GM19438 (cell line): ENCODE data around the gene POMT1.

Experiments used
- ATAC-seq: cut with Tn5 transposase; IDR thresholded peaks from one replicate; pipeline ENCODE4 v1.9.1; 2021; ENCODE audit warnings: low read depth; ENCODE audit not compliant: unreplicated experiment

Gene POMT1

DNA sequence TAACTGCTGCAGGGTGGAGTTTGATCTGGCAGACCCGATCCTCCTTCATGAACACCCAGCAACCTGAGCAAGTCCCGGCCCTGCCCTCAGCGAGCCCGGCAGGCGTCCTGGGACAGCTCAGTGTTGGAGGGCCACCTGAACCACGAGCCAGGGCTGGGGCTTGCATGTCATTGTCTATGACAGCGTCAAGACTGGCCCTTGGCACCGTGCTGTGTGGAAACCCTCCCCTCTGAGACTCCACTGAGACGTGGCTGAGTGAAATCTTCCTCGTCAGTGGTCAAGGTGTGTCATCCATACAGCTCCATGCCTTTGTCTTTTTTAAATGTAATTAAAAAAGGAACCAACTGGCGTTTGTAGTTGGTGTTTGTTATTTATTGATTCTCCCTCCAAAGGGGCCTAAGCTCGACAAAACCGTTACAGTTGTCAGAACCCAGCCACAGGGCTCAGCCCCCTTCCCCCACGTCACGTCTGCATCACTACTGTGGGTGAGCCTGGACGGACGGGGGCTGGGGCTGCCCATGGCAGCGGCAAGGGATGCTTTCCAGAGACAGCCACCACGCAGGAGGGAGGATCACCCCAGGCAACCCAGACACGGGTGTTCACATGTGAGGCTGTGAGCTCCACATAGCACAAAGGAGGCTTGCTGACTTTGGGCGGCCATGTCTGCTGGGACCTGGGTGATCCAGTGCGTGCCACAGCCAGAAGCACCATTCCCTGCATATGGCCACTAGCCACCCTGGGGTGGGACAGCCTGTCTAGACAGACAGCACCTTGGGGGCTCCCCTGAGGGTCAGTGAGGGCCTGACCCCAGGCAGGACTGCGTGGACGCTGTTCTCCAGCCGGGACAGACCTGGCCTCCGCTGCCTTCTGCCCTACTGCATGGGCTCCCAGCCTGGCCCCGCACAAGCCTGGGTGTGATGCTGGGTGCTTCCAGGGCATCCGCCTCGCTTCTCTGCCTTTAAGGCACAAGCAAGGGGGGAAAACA is 21.0 kb downstream of the POMT1 start:
- no peak for ATAC-seq

DNA sequence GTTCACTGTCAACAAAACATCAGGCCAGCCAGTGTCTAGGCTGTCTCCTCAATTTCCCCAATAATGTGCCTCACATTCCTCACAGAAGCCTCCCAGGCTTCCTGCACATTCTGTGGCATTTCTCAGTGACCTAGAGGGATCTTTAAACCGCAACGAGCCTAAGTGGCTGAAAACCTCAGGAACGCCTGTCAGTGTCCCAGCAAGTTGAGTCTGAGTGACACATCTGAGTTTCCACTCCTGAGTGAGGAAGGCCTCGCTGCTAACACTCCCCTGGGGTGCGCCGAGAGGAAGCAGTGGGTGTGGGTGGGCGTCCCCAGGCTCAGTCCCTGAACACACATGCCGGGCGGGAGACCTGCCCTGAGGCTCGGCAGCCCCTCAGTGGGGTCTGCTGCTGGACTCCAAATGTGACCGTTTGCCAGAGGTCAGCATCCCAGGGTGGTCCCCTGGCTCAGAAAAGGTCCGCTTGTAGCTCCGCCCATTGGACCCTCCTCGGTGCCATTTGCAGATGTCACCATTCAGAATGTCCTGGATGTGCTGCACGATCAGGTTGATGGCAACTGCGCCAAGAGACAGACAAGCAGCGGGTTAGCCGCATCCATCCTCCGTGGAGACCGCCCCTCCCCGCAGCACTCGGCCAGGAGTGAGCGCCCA is 22.1 kb downstream of the POMT1 start:
- ATAC-seq, result no peak

DNA sequence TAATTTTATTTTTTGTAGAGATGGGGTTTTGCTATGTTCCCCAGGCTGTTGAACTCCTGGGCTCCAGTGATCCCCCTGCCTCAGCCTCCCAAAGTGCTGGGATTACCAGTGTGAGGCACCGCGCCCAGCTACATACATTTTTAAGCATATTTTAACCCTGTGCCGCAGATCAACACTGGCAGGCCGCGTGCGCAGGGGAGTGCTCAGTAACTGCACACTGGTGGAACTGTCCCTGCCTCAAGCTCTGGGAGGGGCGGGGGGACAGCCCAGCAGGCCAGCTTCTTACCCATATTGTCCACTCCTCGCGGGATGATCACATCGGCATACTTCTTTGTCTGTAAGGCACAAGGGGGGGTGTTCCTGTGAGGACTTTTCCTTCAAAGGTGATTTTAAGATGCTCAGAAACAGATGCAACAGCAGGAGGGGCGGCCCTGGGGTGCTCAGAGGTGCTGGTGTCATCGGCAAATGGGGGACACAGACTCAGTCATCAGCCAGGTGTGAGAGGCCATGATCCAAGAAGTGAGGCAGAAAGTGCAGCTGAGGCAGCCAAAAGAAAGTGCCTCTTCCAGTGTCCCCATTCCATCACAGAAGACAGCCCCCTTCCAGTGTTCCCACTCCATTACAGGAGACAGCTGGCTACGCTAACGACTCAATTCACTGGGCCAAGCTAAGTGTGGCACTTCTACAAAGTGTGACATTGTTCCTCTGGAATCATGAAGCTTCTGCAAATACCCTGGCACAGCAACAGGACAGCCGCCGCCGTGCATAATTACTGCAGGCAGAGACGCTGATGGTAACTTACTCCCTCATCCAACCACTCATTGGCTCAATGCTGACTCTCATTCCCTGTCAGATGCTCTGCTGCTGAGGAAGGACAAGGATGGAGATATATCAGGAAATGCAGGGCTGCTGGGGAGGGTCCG is 23.2 kb downstream of the POMT1 start:
- ATAC-seq, result no peak

DNA sequence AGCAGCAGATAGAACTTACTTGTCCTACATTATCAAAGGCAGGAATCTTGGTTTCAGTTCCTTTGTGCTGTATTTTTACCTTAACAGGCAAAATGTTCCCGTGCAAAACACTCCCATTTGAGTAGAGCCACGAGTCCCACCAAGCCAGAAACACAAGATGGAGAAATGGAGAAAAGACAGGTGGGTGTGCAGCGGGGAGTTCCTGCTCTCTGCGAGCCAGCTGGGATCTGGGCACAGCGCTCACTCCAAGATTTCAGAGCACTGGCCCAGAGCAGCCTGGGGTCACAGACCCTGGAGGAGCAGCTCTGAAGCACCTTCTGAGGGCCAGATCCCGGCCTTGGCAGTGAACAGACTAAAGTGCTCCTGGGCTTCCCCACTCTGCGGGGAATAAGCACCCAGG is 25.5 kb downstream of the POMT1 start:
- no peak for ATAC-seq

DNA sequence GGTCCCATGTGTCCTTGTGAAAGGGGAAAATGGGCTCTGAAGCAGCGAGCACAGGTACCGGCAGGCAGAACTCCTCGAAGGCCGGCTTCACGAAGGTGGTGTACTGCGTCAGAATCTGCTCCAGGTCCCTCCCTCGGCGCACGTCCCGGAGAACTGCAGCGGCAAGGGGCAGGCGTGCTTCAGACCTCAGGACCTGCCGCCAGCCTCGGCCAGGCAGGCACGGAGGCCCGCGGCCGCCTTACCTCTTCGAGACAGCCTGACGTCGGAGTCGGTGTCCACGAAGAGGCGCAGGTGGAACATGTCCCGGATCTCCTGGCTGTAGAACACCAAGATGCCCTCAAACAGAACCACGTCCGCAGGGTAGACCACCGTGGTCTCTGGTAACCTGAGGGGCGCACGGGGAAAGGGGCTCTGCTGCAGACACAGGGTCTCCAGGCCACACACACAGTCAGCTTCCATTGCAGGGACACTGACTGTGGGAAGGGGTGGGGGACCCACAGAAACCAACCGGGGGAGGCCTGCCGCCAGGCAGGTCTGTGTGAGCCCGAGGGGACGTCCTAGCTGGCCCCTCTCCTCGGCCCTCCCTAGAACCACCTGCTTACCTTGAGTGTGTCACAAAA is 26.3 kb downstream of the POMT1 start:
- no peak for ATAC-seq

DNA sequence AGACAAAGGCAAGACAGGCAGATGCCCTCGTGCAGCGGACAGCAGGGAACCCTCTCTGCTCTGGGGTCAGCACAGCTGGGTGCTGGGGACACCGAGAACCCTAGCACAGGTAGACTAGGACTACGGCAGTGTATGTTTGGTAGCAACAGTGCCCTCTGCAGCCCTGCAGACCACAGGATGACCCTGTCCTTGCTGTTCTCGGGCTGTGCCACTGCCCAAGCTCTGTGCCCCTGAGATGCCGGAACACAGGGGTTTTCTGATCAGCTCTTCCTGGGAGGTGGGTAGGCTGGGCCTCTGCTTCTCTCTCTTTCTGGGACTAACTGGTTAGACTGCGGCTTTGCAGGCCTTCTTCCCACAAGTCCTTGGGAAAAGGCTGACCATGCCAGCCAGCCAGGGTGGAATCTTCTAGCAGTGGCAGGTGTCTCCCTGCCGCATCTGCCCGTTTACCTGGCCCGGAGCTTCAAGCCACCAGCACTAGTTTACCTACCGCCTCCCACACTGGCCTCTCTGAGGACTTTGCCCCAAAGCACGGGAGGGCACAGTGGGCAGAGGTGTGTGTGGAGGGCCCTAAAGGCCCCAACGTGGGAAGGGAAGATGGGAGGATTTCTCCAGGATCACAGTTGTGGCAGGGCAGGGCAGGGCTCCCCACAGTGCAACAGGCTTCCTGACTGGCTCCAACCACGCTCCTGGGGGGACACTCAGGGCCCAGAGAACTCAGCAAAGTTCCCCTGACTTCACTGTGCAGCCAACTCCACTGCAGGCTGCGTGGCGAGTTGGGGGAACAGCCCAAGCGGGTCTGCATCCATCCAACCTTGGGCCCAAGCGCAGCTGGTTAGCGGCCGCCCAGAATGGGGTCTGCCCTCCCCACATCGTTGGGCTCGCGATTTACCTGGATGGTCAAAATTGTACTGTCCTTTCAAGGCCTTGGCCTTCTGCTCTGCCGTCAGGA is 27.2 kb downstream of the POMT1 start:
- ATAC-seq, result no peak

DNA sequence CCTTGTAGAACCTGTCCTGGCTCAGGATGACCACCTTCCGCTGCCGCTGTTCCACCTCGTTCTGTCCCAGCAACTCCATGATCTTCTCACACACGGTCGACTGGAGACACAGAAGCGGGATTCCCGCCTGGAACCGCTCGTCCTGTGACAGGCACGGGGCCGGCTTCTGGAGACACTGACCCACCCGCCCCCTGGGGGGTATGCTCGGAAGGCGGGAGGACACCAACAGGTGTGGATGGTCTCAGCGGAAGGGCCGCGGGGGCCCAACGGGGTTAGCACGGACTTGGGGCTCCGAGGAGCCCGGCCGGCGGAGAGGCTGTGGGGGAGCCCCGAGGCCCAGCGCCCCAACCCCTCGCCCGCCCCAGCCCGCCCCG is 27.8 kb downstream of the POMT1 start:
- ATAC-seq, result peak; percentile 31

- ATAC-seq, result peak; percentile 78
These were observed 28.5 kb downstream of the POMT1 start, which contains the start of gene UCK1 for GRCh38 chr9:131530920-131531832. UCK1 (minus strand) TSS chr9:131531263; CDS start chr9:131531174, 89 bp downstream.

GRCh38 chr9:131534721-131535237 is 32.1 kb downstream of the POMT1 start:
- no peak for ATAC-seq

GRCh38 chr9:131537946-131538345 is 35.2 kb downstream of the POMT1 start:
- no peak for ATAC-seq

DNA sequence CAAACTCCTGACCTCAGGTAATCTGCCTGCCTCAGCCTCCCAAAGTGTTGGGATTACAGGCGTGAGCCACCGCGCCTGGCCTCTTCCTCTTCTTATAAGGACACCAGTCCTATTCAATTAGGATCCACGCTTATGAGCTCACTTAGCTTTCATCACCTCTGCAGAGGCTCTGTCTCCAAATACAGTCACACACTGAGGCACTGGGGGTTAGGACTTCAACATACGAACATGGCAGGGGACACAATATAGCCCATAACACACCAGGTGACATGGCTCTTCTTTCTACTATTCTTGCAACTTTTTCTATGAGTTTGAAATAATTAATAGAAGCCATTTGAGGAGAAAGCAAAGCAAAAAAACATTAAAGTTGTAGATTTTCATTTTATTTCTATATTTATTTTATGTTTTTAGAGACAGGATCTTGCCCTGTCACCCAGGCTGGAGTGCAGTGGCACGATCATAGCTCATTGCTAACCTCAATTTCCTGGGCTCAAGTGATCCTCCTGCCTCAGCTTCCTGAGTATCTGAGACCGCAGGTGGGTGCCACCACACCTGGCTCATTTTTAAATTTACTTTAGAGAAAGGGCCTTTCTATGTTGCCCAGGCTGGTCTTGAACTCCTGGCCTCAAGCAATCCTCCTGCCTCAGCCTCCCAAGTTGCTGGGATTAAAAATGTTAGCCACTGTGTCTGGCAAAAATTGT is 36.7 kb downstream of the POMT1 start:
- no peak for ATAC-seq

DNA sequence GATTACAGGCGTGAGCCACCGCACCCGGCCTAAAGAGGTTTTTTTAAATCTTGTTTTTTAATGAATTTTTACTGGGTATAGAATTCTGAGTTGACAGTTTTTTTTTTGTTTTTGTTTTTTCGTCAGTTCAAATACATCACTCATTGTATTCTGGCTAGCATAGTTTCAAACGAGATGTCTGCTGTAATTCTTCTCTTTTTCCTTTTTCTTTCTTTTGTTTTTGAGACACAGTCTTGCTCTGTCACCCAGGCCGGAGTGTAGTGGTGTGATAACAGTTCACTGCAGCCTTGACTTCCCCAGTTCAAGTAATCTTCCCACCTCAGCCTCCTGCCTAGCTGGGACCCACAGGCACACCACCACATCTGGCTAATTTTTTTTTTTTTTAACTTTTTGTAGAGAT is 40.4 kb downstream of the POMT1 start:
- ATAC-seq, result no peak

DNA sequence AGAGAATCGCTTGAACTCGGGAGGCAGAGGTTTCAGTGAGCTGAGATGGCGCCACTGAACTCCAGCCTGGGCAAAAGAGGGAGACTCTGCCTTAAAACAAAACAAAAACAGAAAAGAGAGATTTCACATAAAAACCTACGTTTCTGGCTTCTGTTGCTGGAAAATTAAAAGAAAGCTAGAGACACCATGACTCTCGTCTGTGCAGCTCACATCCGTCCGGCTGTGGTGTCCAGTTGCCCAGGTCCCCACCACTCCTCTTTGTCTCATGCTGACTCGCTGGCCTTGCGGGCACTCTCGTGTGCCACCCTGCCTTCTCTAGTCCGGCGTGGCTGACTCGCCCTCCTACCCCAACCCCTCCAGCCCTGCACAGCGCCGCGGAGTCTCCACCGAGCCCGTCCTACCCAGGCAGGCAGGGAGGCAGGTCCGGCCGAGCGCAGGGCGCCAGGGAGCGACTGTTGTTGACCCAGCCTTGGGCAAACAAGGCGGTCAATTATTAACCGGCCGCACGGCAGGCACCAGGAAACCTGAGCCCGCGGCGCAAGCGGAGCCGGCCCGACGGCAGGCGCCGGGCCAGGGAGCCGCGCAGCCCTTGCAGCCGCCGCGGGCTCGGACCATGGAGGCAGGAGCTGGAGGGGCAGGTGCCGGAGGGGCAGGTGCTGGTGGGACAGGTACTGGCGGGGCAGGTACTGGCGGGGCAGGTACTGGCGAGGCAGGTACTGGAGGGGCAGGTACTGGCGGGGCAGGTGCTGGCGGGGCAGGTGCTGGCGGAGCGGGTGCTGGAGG is 42.5 kb downstream of the POMT1 start, which contains the start of gene PRRT1B:
PRRT1B (plus strand) TSS at position 521 of the 783 bp plus-strand sequence; CDS start at position 614, 93 bp downstream.
- no peak for ATAC-seq

DNA sequence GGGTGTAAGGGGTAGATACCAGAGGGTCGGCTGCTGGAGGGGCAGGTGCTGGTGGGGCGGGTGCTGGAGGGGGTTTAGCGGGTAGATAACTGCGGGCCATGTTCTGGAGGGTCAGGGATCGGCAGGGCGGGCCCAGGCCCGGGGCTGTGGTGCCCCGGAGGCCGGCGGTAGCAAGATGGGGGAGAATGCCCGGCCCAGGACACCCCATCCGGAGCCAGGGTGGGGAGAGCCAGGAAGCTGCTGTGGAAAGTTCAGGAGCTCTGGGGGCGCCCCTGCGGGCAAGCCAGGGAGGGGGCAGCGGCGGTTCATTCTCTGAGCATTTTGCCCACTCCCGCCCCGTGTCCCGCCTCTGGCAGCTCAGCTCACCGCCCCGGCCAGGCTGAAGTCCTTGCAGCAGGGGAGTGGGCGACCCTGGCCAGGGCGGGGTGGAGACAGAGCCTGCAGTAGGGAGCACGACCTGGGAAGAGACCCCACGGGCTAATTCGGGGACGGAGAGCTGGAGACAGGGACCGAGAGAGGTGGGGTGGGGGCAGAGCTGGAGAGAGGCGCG is 43.1 kb downstream of the POMT1 start:
- ATAC-seq, result no peak

DNA sequence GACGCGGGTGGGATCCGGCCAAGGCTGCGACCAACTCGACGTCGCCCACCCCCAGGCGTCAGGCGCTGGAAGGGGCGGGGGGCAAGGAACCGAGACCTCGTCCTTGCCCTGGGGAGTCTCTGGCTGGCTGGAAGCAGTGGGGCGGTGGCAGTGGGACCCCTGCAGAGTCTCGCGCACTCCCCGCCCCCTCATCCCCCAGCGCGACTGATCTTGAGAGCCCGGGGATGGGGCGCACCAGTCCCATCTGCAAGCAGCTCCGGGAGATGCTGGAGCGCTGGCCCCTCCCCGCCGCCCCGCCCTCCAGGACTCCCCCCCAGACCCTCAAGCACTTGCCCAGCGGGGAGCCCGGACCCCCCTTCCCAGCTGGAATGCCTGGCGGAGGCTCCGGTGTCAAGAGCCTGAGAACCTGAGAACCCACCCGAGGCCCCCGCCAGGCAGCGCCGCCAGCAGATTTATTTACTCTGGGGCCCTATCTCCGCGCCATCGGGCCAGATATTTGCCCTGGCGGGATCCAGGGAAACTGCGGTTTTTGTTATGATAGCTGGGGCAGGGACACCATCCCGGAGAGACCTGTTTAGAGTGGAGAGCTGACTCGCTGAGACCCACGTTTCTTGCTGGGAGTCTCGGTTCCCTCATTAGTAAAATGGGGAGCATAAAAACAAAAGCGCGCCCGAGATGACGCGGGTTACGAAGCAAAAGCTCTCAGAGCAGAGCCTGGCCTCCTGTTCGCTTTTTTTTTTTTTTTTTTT is 43.8 kb downstream of the POMT1 start:
- no peak for ATAC-seq
